PFSK-1 (cell line): ENCODE measurements around the gene OSER1.

Source experiments
- POLR2AphosphoS5 ChIP-seq: IDR thresholded peaks from 2 replicates; pipeline ENCODE4 v1.6.1; 2012; ENCODE audit warnings: low read depth, mild to moderate bottlenecking, control low read depth, low read length, moderate library complexity
- TAF1 ChIP-seq: IDR thresholded peaks from 2 replicates; pipeline ENCODE4 v1.6.1; 2012; ENCODE audit warnings: low read length, control low read depth, borderline replicate concordance; ENCODE audit not compliant: insufficient read depth
- TF ChIP-seq, protein P1 (sequence below), 2 experiments: IDR thresholded peaks; 2 replicates each; pipeline versions ENCODE4 v1.6.1 to v1.8.0; 2011 to 2012; ENCODE audit warnings: low read depth in 2 of 2, low read length in 2 of 2, control low read depth in 1 of 2, inconsistent platforms in 1 of 2, mild to moderate bottlenecking in 1 of 2, moderate library complexity in 1 of 2; ENCODE audit not compliant: insufficient read depth in 1 of 2

DNA sequence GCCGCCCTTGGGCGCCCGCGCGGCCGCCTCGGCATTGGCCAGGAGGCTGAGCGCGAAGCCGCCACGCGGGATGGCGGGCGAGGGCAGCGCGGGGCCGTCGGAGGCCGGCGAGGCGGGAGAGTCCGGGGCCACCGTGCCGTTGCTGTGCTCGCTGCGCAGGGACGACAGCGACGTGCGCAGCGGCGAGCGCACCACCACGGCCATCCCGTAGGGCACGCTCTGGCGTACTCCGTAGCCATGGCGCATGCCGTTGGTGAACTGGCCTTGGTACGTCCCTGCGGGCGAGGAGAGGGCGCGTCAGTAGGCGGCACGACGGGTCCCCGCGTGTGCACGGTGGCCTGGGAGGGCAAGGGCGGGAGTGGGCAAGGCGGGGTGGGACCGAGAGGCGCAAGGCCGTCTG, 50.4 kb downstream of the OSER1 start:
- TF ChIP-seq, protein P1, sequence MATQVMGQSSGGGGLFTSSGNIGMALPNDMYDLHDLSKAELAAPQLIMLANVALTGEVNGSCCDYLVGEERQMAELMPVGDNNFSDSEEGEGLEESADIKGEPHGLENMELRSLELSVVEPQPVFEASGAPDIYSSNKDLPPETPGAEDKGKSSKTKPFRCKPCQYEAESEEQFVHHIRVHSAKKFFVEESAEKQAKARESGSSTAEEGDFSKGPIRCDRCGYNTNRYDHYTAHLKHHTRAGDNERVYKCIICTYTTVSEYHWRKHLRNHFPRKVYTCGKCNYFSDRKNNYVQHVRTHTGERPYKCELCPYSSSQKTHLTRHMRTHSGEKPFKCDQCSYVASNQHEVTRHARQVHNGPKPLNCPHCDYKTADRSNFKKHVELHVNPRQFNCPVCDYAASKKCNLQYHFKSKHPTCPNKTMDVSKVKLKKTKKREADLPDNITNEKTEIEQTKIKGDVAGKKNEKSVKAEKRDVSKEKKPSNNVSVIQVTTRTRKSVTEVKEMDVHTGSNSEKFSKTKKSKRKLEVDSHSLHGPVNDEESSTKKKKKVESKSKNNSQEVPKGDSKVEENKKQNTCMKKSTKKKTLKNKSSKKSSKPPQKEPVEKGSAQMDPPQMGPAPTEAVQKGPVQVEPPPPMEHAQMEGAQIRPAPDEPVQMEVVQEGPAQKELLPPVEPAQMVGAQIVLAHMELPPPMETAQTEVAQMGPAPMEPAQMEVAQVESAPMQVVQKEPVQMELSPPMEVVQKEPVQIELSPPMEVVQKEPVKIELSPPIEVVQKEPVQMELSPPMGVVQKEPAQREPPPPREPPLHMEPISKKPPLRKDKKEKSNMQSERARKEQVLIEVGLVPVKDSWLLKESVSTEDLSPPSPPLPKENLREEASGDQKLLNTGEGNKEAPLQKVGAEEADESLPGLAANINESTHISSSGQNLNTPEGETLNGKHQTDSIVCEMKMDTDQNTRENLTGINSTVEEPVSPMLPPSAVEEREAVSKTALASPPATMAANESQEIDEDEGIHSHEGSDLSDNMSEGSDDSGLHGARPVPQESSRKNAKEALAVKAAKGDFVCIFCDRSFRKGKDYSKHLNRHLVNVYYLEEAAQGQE (IDR thresholded peaks at IDR 0.05; ENCODE audit: insufficient read depth in 1 of 2, low read depth in 2 of 2, low read length in 2 of 2): no peak
- TF ChIP-seq TAF1: no peak
- TF ChIP-seq POLR2AphosphoS5: no peak
